NCI-H460 (cell line): ENCODE results near the gene KCND3. TPM values are rescaled to one million over a fixed set of nuclear protein-coding genes. Genes with fewer than 3 reads are reported as not detected.

Source experiments
- DNase-seq: peaks from one replicate; pipeline ENCODE4 v3.0.0-alpha.2; 2016; ENCODE audit warnings: low read depth; ENCODE audit errors: extremely low read depth
- total RNA-seq: library from RNA; depleted of rRNA; stranded (reverse); fragments of >200 nt; shearing (Covaris generic); gene quantifications from 2 replicates; pipeline ENCODE4 v1.2.3, GENCODE V29; 2014

The KCND3 gene
- total RNA-seq, 1 experiment from 2014 or later: 0.10 TPM

- no peak for DNase-seq
These were observed 101.6 kb downstream of the KCND3 start for GRCh38 chr1:111887875-111888274.

GRCh38 chr1:111887385-111887784 lies 102.1 kb downstream of the KCND3 start:
- no peak for DNase-seq

- DNase-seq: no peak
These were observed 102.7 kb downstream of the KCND3 start for GRCh38 chr1:111886741-111887140.

GRCh38 chr1:111884772-111885443 lies 104.6 kb downstream of the KCND3 start:
- DNase-seq: no peak

GRCh38 chr1:111882986-111883560 lies 106.4 kb downstream of the KCND3 start:
- no peak for DNase-seq

- no peak for DNase-seq
These were observed 106.9 kb downstream of the KCND3 start for GRCh38 chr1:111882559-111882958.

- no peak for DNase-seq
These were observed 108.3 kb downstream of the KCND3 start for GRCh38 chr1:111880881-111881837.

- no peak for DNase-seq
These were observed 110.4 kb downstream of the KCND3 start for GRCh38 chr1:111879081-111879480.

GRCh38 chr1:111878649-111879048 lies 110.8 kb downstream of the KCND3 start:
- no peak for DNase-seq

- no peak for DNase-seq
These were observed 111.4 kb downstream of the KCND3 start for GRCh38 chr1:111878091-111878490.

- DNase-seq: no peak
These were observed 112.8 kb downstream of the KCND3 start for GRCh38 chr1:111876631-111877030.

GRCh38 chr1:111875640-111876039 lies 113.8 kb downstream of the KCND3 start:
- DNase-seq: no peak

GRCh38 chr1:111873460-111874030 lies 115.9 kb downstream of the KCND3 start:
- no peak for DNase-seq

GRCh38 chr1:111870181-111870580 lies 119.3 kb downstream of the KCND3 start:
- DNase-seq: no peak

GRCh38 chr1:111867868-111868440 lies 121.5 kb downstream of the KCND3 start:
- DNase-seq: no peak

GRCh38 chr1:111864862-111865261 lies 124.6 kb downstream of the KCND3 start:
- no peak for DNase-seq

- no peak for DNase-seq
These were observed 126.1 kb downstream of the KCND3 start for GRCh38 chr1:111863401-111863800.

GRCh38 chr1:111862599-111862998 lies 126.9 kb downstream of the KCND3 start:
- no peak for DNase-seq

- no peak for DNase-seq
These were observed 127.9 kb downstream of the KCND3 start for GRCh38 chr1:111861523-111861922.

GRCh38 chr1:111857194-111857651 lies 132.2 kb downstream of the KCND3 start:
- DNase-seq: no peak
